Measurements from ENCODE around the gene SHROOM3. TPM values are rescaled to one million over a fixed set of nuclear protein-coding genes. Genes with fewer than 3 reads are reported as not detected.

Gene SHROOM3
- total and polyA plus RNA-seq, 7 donors: 5.1 to 71.0 (median 28.2) TPM

DNA sequence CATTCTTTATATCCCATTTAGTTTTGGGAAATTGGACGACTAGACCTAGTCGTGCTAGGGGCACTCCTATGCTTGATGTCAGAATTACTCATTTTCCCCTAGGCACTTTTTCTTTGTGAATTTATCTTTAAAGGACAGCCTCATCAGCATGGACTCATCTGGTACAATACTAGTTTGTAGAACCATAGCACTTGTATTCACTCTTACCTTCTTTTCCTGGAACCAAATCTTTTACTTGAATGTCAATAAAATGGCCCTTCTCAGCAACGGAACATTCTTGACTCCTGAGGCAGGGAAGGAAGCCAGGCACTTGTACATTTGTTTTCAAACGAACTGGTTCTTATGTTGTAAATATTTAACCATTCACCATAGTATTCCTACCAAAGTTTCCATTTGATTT lies 187.1 kb downstream of the SHROOM3 start:
- Histone ChIP-seq H3K27me3 (no peaks in the 10 kb centered on the region), H3K27ac (peak overlapping the region; percentile 64 to 86 (median 81)), H3K9me3 (no peaks in the 10 kb centered on the region), H3K36me3 (no peaks in the 10 kb centered on the region), H3K4me1 (peaks cover 0 to 43% (median 40%) of the 10 kb centered on the region in 4 donors), H3K4me3 (no peak overlapping the region)
- intact Hi-C loops (cut with DNase I): loop anchor here (10.0 kb wide), 1 partner anchor 63 kb away; no protein-coding TSS in a partner anchor
- DNase-seq: no peak
- peak in 1 of 4 donors; percentile 20 for TF ChIP-seq POLR2AphosphoS5 (IDR thresholded peaks at IDR 0.05)
- TF ChIP-seq POLR2A (IDR thresholded peaks at IDR 0.05): no peak
- 28 to 66% methylated on average over 4 of the region's 4 CpGs for WGBS, 2 donors

DNA sequence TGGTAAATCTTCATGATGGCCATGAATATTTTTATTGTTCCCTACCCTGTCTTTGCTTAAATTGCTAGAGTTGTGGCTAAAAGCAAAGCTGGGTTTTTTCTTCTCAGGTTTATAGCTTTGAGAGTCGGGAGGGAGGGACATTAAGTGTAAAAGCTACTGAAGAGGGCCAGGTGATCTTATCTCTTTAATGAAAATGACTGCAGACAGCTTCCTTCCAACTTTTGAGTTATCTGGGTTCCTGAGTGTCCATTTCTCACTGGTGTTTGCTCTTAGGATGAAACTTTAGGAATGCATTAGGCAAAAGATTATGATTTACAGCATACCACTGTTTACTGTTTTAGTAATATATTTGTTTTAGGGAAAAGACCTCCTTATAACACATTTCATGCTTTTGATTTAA lies 187.7 kb downstream of the SHROOM3 start:
- Histone ChIP-seq H3K36me3 (no peaks in the 10 kb centered on the region), H3K27ac (peak overlapping the region; percentile 64 to 86 (median 81)), H3K27me3 (no peaks in the 10 kb centered on the region), H3K4me1 (peaks cover 0 to 43% (median 40%) of the 10 kb centered on the region in 4 donors), H3K4me3 (no peak overlapping the region), H3K9me3 (no peaks in the 10 kb centered on the region)
- WGBS, 2 donors: 9 to 64% methylated on average over 1 of the region's 1 CpG
- no peak for TF ChIP-seq POLR2AphosphoS5 (IDR thresholded peaks at IDR 0.05)
- TF ChIP-seq POLR2A (IDR thresholded peaks at IDR 0.05): no peak
- TF ChIP-seq, protein P1, sequence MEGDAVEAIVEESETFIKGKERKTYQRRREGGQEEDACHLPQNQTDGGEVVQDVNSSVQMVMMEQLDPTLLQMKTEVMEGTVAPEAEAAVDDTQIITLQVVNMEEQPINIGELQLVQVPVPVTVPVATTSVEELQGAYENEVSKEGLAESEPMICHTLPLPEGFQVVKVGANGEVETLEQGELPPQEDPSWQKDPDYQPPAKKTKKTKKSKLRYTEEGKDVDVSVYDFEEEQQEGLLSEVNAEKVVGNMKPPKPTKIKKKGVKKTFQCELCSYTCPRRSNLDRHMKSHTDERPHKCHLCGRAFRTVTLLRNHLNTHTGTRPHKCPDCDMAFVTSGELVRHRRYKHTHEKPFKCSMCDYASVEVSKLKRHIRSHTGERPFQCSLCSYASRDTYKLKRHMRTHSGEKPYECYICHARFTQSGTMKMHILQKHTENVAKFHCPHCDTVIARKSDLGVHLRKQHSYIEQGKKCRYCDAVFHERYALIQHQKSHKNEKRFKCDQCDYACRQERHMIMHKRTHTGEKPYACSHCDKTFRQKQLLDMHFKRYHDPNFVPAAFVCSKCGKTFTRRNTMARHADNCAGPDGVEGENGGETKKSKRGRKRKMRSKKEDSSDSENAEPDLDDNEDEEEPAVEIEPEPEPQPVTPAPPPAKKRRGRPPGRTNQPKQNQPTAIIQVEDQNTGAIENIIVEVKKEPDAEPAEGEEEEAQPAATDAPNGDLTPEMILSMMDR (IDR thresholded peaks at IDR 0.05): no peak
- TF ChIP-seq EP300 (IDR thresholded peaks at IDR 0.05): no peak
- no peak for DNase-seq
- intact Hi-C loops (cut with DNase I): loop anchor here (10.0 kb wide), 1 partner anchor 62 kb away; no protein-coding TSS in a partner anchor

DNA sequence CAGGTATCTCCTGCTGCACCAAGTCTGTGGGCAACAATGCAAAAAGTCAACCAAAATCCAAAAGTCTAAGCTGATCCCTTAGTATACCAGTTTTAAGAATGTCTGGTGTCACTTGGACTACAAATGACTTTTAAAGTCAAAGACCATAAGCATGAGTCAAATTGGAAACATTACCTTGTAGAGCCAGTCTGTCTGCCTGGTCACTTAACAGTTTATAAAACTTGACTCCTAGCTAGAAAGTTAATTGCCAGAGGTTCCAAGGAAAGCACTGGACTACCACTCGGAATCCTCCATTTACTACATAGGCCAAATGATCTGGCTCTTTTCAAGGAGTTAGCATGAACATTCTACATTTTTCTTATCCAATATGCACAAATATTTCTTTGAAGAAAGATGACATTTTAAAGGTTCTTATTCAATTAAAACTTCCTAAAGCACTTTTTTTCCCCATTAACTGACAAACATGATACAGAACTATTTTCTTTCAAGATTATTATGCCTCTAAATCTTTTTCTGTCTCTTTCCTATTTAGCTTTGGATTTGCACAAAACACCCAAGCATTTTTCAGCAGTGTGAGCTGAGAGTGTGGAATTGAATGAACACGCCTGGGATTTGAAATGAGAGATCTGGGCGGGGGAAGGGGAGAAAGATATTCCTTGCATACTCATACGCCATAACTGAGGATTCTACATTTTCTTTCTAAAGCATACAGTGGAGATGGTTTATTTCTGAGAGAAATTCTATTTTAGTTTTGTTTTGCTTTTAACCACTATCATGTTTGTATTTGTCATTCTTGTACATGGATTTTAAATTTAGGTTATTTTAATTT lies 188.4 kb downstream of the SHROOM3 start:
- intact Hi-C loops (cut with DNase I): loop anchor here (10.0 kb wide), 1 partner anchor 61 kb away; no protein-coding TSS in a partner anchor
- H3K27ac ChIP-seq: peak overlapping the region; percentile 64 to 86 (median 81)
- H3K27me3 ChIP-seq: no peaks in the 10 kb centered on the region
- H3K36me3 ChIP-seq: no peaks in the 10 kb centered on the region
- no peaks in the 10 kb centered on the region for H3K9me3 ChIP-seq
- peaks cover 0 to 43% (median 40%) of the 10 kb centered on the region in 4 donors for H3K4me1 ChIP-seq
- WGBS, 2 donors: 71 to 74% methylated on average over 4 of the region's 4 CpGs
- DNase-seq: no peak
- TF ChIP-seq POLR2A (IDR thresholded peaks at IDR 0.05) (no peak), POLR2AphosphoS5 (IDR thresholded peaks at IDR 0.05) (peak in 2 of 4 donors; percentile 4 to 14)
- H3K4me3 ChIP-seq: peak overlapping the region in 2 of 4 donors; percentile 21 to 26

DNA sequence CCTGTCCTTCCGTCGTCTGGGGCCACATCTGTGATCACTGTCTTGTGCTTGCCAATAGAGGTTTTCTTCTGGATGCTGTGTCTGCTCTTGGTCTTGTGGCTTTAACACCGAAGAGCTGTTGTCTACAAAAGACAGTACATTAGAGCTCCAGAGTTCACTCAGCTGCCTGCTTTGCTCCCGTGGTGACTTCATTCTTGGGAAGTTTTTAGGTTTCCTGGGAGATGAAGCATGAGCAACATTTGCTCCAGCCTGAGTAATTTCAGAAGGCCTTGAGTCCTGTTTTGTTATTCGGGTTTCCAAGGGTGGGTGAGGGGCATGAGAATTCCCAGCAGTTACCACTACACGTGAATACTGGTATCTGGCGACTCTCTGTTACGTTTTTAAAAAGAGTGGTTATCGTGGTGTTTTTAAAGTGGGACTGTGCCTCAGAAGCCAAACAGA lies 189.2 kb downstream of the SHROOM3 start:
- no peaks in the 10 kb centered on the region for H3K27me3 ChIP-seq
- peaks cover 0 to 43% (median 40%) of the 10 kb centered on the region in 4 donors for H3K4me1 ChIP-seq
- peak in 3 of 4 donors; percentile 14 to 74 (median 52) for TF ChIP-seq EP300 (IDR thresholded peaks at IDR 0.05)
- peak in 3 of 4 donors; percentile 23 to 74 (median 54) for TF ChIP-seq POLR2AphosphoS5 (IDR thresholded peaks at IDR 0.05)
- no peak for TF ChIP-seq POLR2A (IDR thresholded peaks at IDR 0.05)
- peak overlapping the region in 3 of 4 donors; percentile 7 to 26 (median 21) for H3K4me3 ChIP-seq
- peak overlapping the region; percentile 64 to 86 (median 81) for H3K27ac ChIP-seq
- H3K9me3 ChIP-seq: no peaks in the 10 kb centered on the region
- WGBS, 2 donors: 40 to 56% methylated on average over 9 of the region's 9 CpGs
- intact Hi-C loops (cut with DNase I): loop anchor here (10.0 kb wide), 1 partner anchor 61 kb away; no protein-coding TSS in a partner anchor
- H3K36me3 ChIP-seq: no peaks in the 10 kb centered on the region
- DNase-seq: peak; percentile 66

DNA sequence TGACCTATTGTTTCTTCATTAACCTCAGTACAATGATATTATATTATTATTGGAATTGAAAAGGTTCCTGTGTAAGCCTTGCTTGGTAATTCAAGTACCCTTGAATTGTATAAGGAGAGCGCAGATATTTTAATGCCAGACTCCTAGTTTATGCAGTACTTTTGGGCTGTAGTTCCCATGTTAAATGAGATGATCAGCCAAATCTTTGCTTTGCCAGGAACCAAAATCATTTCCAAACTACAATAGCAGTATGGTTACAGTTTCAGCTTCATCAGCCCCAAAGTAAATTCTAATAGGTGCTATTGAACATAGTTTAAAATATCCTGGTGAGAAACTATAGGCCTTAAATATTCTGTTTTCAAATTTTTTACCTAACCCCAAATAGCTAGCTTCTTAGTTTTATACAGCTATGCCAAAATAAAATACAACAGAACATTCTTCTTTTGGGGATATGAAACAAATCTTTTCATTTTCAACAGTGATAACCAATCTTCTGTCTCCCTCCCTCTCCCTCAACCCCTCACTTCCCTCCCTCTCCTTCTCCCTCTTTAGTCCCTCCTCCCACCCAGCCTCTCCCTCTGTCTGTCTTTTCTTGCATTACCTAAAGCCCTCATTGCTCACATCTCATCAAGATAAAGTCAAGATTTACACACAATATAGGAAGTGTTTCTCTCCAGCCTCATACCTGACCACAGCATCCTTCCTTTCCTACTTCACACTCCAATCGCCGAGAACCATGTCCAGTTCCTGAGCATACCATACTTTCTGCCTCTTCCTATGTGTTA lies 190.1 kb downstream of the SHROOM3 start:
- WGBS, 2 donors: 67 to 88% methylated on average over 3 of the region's 3 CpGs
- no peak for DNase-seq
- Histone ChIP-seq H3K27me3 (no peaks in the 10 kb centered on the region), H3K9me3 (no peaks in the 10 kb centered on the region), H3K36me3 (no peaks in the 10 kb centered on the region), H3K4me3 (no peak overlapping the region), H3K4me1 (peaks cover 0 to 43% (median 40%) of the 10 kb centered on the region in 4 donors), H3K27ac (peak overlapping the region; percentile 64 to 86 (median 81))
- no peak for TF ChIP-seq POLR2AphosphoS5 (IDR thresholded peaks at IDR 0.05)
- no peak for TF ChIP-seq EP300 (IDR thresholded peaks at IDR 0.05)
- TF ChIP-seq, protein P1 (IDR thresholded peaks at IDR 0.05): no peak
- no peak for TF ChIP-seq POLR2A (IDR thresholded peaks at IDR 0.05)
- intact Hi-C loops (cut with DNase I): loop anchor here (10.0 kb wide), 1 partner anchor 60 kb away; no protein-coding TSS in a partner anchor
